Breast epithelium (tissue), 4 donors: ENCODE results near the gene SLC39A1. TPM values are rescaled to one million over a fixed set of nuclear protein-coding genes. Genes with fewer than 3 reads are reported as not detected.

Experiments
- DNase-seq, 2 donors: peaks; one replicate each; pipeline ENCODE4 v3.0.0-alpha.2; 2019; ENCODE audit warnings: low spot score in 2 of 2
- H3K27ac ChIP-seq, 2 donors: fragments of 200-600 bp; sonication (generic) in 1 of 2; one replicate each; pipeline ENCODE4 v1.5.1; 2016 to 2019; ENCODE audit warnings: mild to moderate bottlenecking in 1 of 2
- H3K27me3 ChIP-seq, 2 donors: fragments of 200-600 bp; sonication (generic) in 1 of 2; one replicate each; pipeline versions ENCODE4 v1.5.1 to v1.6.0; 2017 to 2019; ENCODE audit warnings: control low read depth in 1 of 2, mild to moderate bottlenecking in 1 of 2
- H3K36me3 ChIP-seq: fragments of 200-600 bp; one replicate; pipeline ENCODE4 v1.5.1; 2019
- H3K4me1 ChIP-seq, 2 donors: fragments of 200-600 bp; sonication (generic); one replicate each; pipeline ENCODE4 v1.5.1; 2016 to 2019; ENCODE audit warnings: control low read depth in 1 of 2
- H3K4me3 ChIP-seq, 3 donors: fragments of 200-600 bp; sonication (generic); 1 replicate in 2 of 3; 2 replicates in 1 of 3; pipeline ENCODE4 v1.5.1; 2016 to 2019; ENCODE audit warnings: mild to moderate bottlenecking in 3 of 3, moderate library complexity in 2 of 3
- H3K9me3 ChIP-seq, 2 donors: fragments of 200-600 bp; sonication (generic) in 1 of 2; one replicate each; pipeline ENCODE4 v1.5.1; 2016 to 2019; ENCODE audit warnings: control low read depth in 1 of 2
- CTCF ChIP-seq, 3 donors: fragments of 450-650 bp; IDR thresholded peaks; one replicate each; pipeline ENCODE4 v1.5.1; 2016 to 2017; ENCODE audit warnings: antibody characterized with exemption in 3 of 3, mild to moderate bottlenecking in 3 of 3, moderate library complexity in 3 of 3
- POLR2A ChIP-seq: fragments of 450-650 bp; IDR thresholded peaks from one replicate; pipeline ENCODE4 v1.6.1; 2016; ENCODE audit warnings: antibody characterized with exemption, mild to moderate bottlenecking, moderate library complexity
- POLR2AphosphoS5 ChIP-seq, 3 donors: sonication (generic); formaldehyde crosslinking; IDR thresholded peaks; one replicate each; pipeline ENCODE4 v1.6.1; 2017; ENCODE audit warnings: antibody characterized with exemption in 3 of 3
- intact Hi-C: fragments of 100-400 bp; cut with DNase I; formaldehyde crosslinking; loops from one replicate; pipeline ENCODE4 v1.15.1; 2023; ENCODE audit warnings: low total_unique reads
- total RNA-seq, 3 donors: library from RNA; depleted of rRNA; stranded (reverse); fragments of >200 nt; gene quantifications; one replicate each; pipeline ENCODE4 v1.1.0, GENCODE V29; 2016

The SLC39A1 gene
- total RNA-seq, 3 donors from 2014 or later = 102 to 119 (median 111) TPM

- DNase-seq = no peak
- Histone ChIP-seq H3K4me1 (no peaks in the 10 kb centered on the region), H3K36me3 (peaks cover 5% of the 10 kb centered on the region), H3K9me3 (no peaks in the 10 kb centered on the region), H3K4me3 (no peak overlapping the region), H3K27me3 (no peaks in the 10 kb centered on the region), H3K27ac (no peak overlapping the region)
- no peak for TF ChIP-seq POLR2A
- no peak for TF ChIP-seq CTCF (IDR thresholded peaks at IDR 0.05)
- no peak for TF ChIP-seq POLR2AphosphoS5 (IDR thresholded peaks at IDR 0.05)
- intact Hi-C loops = no loop called here
These were observed 26.0 kb downstream of the SLC39A1 start for GRCh38 chr1:153937331-153937730.

- intact Hi-C loops = no loop called here
- TF ChIP-seq POLR2AphosphoS5 (IDR thresholded peaks at IDR 0.05) (no peak), POLR2A (no peak), CTCF (IDR thresholded peaks at IDR 0.05) (no peak)
- Histone ChIP-seq H3K27me3 (no peaks in the 10 kb centered on the region), H3K9me3 (no peaks in the 10 kb centered on the region), H3K36me3 (peaks cover 5% of the 10 kb centered on the region), H3K4me3 (no peak overlapping the region), H3K4me1 (no peaks in the 10 kb centered on the region), H3K27ac (no peak overlapping the region)
- no peak for DNase-seq
These were observed 27.1 kb downstream of the SLC39A1 start for GRCh38 chr1:153936011-153936802.

GRCh38 chr1:153934746-153935145 lies 28.6 kb downstream of the SLC39A1 start:
- no peak for TF ChIP-seq POLR2AphosphoS5 (IDR thresholded peaks at IDR 0.05)
- intact Hi-C loops = no loop called here

GRCh38 chr1:153933955-153934354 lies 29.4 kb downstream of the SLC39A1 start:
- no peak overlapping the region for H3K27ac ChIP-seq
- no peak for DNase-seq
- intact Hi-C loops = no loop called here
- no peaks in the 10 kb centered on the region for H3K4me1 ChIP-seq
- H3K27me3 ChIP-seq = no peaks in the 10 kb centered on the region
- H3K36me3 ChIP-seq = peaks cover 5% of the 10 kb centered on the region
- no peaks in the 10 kb centered on the region for H3K9me3 ChIP-seq
- TF ChIP-seq POLR2AphosphoS5 (IDR thresholded peaks at IDR 0.05) = no peak
- no peak overlapping the region for H3K4me3 ChIP-seq

More at GRCh38 chr1:153934746-153935145, 28.6 kb downstream of the SLC39A1 start:
- no peak for DNase-seq
- Histone ChIP-seq H3K4me3 (no peak overlapping the region), H3K9me3 (no peaks in the 10 kb centered on the region), H3K27me3 (no peaks in the 10 kb centered on the region), H3K36me3 (peaks cover 5% of the 10 kb centered on the region), H3K27ac (no peak overlapping the region), H3K4me1 (no peaks in the 10 kb centered on the region)

- H3K27ac ChIP-seq = no peak overlapping the region
- no peaks in the 10 kb centered on the region for H3K4me1 ChIP-seq
- TF ChIP-seq POLR2AphosphoS5 (IDR thresholded peaks at IDR 0.05) = no peak
- TF ChIP-seq CTCF (IDR thresholded peaks at IDR 0.05) = no peak
- no peak for TF ChIP-seq POLR2A
- no peak for DNase-seq
- intact Hi-C loops = no loop called here
- peaks cover 5% of the 10 kb centered on the region for H3K36me3 ChIP-seq
- H3K9me3 ChIP-seq = no peaks in the 10 kb centered on the region
- H3K4me3 ChIP-seq = no peak overlapping the region
- H3K27me3 ChIP-seq = no peaks in the 10 kb centered on the region
These were observed 29.9 kb downstream of the SLC39A1 start for GRCh38 chr1:153933430-153933829.
